Prostate gland (tissue), 2 donors: Measurements from ENCODE around the gene ADORA2A. TPM values are rescaled to one million over a fixed set of nuclear protein-coding genes. Genes with fewer than 3 reads are reported as not detected.

Experiments used
- DNase-seq: peaks from one replicate; pipeline ENCODE4 v3.0.0-alpha.2; 2019; ENCODE audit warnings: low spot score
- H3K27ac ChIP-seq, 2 donors: fragments of 200-600 bp; sonication (generic); 2 replicates each; pipeline ENCODE4 v1.5.1; 2017 to 2019
- H3K27me3 ChIP-seq: fragments of 200-600 bp; sonication (generic); replicated peaks from 2 replicates; pipeline ENCODE4 v1.5.1; 2019; ENCODE audit not compliant: insufficient read depth
- H3K36me3 ChIP-seq, 2 donors: fragments of 200-600 bp; sonication (generic); 1 replicate in 1 of 2; 2 replicates in 1 of 2; pipeline versions ENCODE4 v1.5.1 to v1.8.1; 2017 to 2019
- H3K4me1 ChIP-seq: fragments of 200-600 bp; sonication (generic); replicated peaks from 2 replicates; pipeline ENCODE4 v1.5.1; 2019
- H3K4me3 ChIP-seq, 2 donors: fragments of 200-600 bp; sonication (generic); 2 replicates each; pipeline ENCODE4 v1.5.1; 2017 to 2019
- H3K9me3 ChIP-seq: fragments of 200-600 bp; sonication (generic); 2 replicates; pipeline ENCODE4 v1.5.1; 2017
- CTCF ChIP-seq, 4 experiments: fragments of 200-600 bp in 2 of 4; fragments of 450-650 bp in 2 of 4; sonication (generic) in 2 of 4; IDR thresholded peaks; 1 replicate in 3 of 4; 2 replicates in 1 of 4; pipeline ENCODE4 v1.5.1; 2016 to 2019; ENCODE audit warnings: antibody characterized with exemption in 4 of 4, mild to moderate bottlenecking in 2 of 4, moderate library complexity in 2 of 4
- POLR2A ChIP-seq: fragments of 450-650 bp; IDR thresholded peaks from one replicate; pipeline ENCODE4 v1.6.1; 2016; ENCODE audit warnings: antibody characterized with exemption, mild to moderate bottlenecking
- POLR2AphosphoS5 ChIP-seq: sonication (generic); formaldehyde crosslinking; IDR thresholded peaks from one replicate; pipeline ENCODE4 v1.6.1; 2017; ENCODE audit warnings: antibody characterized with exemption
- WGBS: methylation state at CpG from one replicate; pipeline ENCODE4 v1.1.5; 2018; 5-methylcytosine and 5-hydroxymethylcytosine counted together
- intact Hi-C: fragments of 100-400 bp; cut with DNase I; formaldehyde crosslinking; loops from one replicate; pipeline ENCODE4 v1.14.2; 2022
- total RNA-seq, 2 donors: library from RNA; depleted of rRNA; stranded (reverse); fragments of >200 nt; gene quantifications; one replicate each; pipeline ENCODE4 v1.1.0, GENCODE V29; 2016

The ADORA2A gene
- total RNA-seq, 2 donors from 2014 or later = 2.1 to 3.7 TPM

- H3K27ac ChIP-seq = peak overlapping the region; percentile 65 to 75
Measured at GRCh38 chr22:24401931-24402367, 25.4 kb upstream of the ADORA2A start.

GRCh38 chr22:24402460-24403192, 24.8 kb upstream of the ADORA2A start:
- no peak for TF ChIP-seq POLR2A
- TF ChIP-seq CTCF (IDR thresholded peaks at IDR 0.05) = peak in 1 of 4 experiments; percentile 13
- TF ChIP-seq POLR2AphosphoS5 = peak; percentile 92
- Histone ChIP-seq H3K27ac (peak overlapping the region; percentile 65 to 75), H3K4me3 (no peak overlapping the region), H3K4me1 (peaks cover 28% of the 10 kb centered on the region), H3K9me3 (no peaks in the 10 kb centered on the region), H3K27me3 (no peaks in the 10 kb centered on the region), H3K36me3 (no peaks in the 10 kb centered on the region)
- intact Hi-C loops = no loop called here
- peak; percentile 98 for DNase-seq
- 16% methylated on average over 3 of the region's 3 CpGs for WGBS

More at GRCh38 chr22:24401931-24402367, 25.4 kb upstream of the ADORA2A start:
- H3K4me1 ChIP-seq = peaks cover 28% of the 10 kb centered on the region
- WGBS = 85% methylated on average over 5 of the region's 5 CpGs
- H3K36me3 ChIP-seq = no peaks in the 10 kb centered on the region
- H3K9me3 ChIP-seq = no peaks in the 10 kb centered on the region
- no peak for DNase-seq
- no peak overlapping the region for H3K4me3 ChIP-seq
- TF ChIP-seq POLR2A = no peak
- no peak for TF ChIP-seq CTCF (IDR thresholded peaks at IDR 0.05)
- TF ChIP-seq POLR2AphosphoS5 = no peak
- intact Hi-C loops = no loop called here
- no peaks in the 10 kb centered on the region for H3K27me3 ChIP-seq

DNA sequence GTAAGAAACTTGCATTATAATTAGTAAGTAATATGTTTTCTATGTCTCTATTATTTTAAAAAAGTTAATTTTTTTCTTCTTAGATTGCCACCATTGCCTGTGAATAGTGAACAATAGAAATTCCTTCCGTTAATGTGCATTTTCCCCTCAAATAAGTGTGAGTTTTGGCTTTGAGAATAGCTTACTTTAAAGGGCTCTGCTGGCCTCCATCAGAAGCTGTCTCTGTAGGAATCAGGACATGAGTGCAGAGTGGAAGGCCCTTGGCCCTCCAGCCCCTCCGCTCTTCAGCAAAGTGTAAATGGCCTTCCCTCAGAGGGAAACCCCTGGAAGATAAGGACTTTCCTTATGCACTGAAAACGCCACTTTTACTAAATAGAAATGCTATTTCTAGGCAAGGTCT, 24.1 kb upstream of the ADORA2A start:
- no peak for TF ChIP-seq POLR2A
- TF ChIP-seq POLR2AphosphoS5 = no peak
- no peak for TF ChIP-seq CTCF (IDR thresholded peaks at IDR 0.05)
- H3K9me3 ChIP-seq = no peaks in the 10 kb centered on the region
- no peaks in the 10 kb centered on the region for H3K27me3 ChIP-seq
- WGBS = 86% methylated on average over 3 of the region's 3 CpGs
- H3K27ac ChIP-seq = peak overlapping the region in 1 of 2 donors; percentile 75
- no peak overlapping the region for H3K4me3 ChIP-seq
- H3K36me3 ChIP-seq = no peaks in the 10 kb centered on the region
- H3K4me1 ChIP-seq = peaks cover 28% of the 10 kb centered on the region
- intact Hi-C loops = no loop called here
- DNase-seq = no peak

DNA sequence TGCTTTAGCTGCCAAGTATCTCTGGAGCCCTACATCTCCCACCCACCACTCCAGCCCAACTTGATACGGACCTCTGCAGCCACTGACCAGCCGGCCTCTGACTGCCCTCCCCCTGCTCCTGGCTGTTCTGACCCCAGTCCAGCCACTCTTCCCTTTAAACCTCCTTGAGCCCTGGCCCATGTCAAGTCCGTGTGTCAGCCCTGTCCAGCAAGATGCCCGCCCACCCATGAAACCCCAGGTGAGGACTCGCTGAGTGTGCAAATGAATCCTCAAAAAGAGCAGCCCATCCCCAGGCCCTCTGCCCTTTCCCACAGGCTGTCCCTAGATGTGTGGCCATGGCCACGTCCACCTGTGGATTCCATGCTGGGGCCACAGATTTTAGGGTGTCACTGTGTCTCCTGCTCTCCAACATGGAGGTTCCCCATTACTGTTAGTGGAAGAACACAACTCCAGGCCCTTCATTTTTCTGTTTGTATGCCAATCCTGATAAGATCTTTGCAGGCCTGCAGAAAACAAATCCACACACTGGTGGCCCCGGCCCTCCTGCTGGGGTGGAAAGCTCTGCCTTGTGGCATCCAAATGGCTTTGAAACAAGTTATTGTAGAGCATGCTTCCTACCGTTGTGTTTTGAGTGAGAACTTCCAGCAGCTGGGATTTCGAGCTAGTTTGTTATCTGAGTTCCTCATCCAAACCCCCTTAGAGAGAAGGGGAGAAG, 22.7 kb upstream of the ADORA2A start:
- Histone ChIP-seq H3K4me3 (no peak overlapping the region), H3K36me3 (no peaks in the 10 kb centered on the region), H3K9me3 (no peaks in the 10 kb centered on the region), H3K4me1 (peaks cover 28% of the 10 kb centered on the region), H3K27me3 (no peaks in the 10 kb centered on the region), H3K27ac (no peak overlapping the region)
- intact Hi-C loops = no loop called here
- WGBS = 71% methylated on average over 9 of the region's 9 CpGs
- no peak for TF ChIP-seq POLR2AphosphoS5
- no peak for TF ChIP-seq POLR2A
- no peak for TF ChIP-seq CTCF (IDR thresholded peaks at IDR 0.05)
- no peak for DNase-seq
